GM19328 (cell line): Measurements from ENCODE around the gene YKT6.

Experiments
- ATAC-seq: cut with Tn5 transposase; IDR thresholded peaks from one replicate; pipeline ENCODE4 v1.9.1; 2021; ENCODE audit warnings: mild to moderate bottlenecking, moderate library complexity; ENCODE audit not compliant: unreplicated experiment

YKT6 gene

DNA sequence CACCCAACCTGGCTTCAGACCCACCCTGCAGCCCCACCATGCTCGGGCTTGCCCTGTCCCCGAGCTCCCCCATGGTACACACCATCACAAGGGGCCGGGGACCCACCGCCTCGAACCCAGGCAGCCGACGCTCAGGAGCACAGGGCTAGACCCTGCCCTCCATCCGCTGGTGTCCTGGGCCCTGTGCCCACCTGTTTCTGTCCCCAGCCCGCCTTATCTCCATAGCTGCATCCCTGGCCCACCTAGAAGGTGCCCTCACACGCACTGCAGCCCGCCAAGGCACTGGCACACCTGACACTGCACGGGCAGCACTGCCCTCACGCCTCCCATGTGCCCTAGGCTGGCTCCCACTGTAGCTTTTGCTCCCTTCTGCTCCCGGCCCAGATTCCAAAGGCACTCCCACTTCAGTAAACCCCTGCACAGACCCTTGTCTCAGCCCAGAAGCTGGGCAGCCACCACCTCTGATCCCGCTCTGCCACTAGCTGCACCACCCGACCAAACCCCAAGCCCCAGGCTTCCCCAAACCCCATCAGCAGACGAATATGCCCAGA, 17.1 kb downstream of the YKT6 start:
- ATAC-seq = no peak

- no peak for ATAC-seq
Observed at GRCh38 chr7:44218418-44219201, 17.8 kb downstream of the YKT6 start.

DNA sequence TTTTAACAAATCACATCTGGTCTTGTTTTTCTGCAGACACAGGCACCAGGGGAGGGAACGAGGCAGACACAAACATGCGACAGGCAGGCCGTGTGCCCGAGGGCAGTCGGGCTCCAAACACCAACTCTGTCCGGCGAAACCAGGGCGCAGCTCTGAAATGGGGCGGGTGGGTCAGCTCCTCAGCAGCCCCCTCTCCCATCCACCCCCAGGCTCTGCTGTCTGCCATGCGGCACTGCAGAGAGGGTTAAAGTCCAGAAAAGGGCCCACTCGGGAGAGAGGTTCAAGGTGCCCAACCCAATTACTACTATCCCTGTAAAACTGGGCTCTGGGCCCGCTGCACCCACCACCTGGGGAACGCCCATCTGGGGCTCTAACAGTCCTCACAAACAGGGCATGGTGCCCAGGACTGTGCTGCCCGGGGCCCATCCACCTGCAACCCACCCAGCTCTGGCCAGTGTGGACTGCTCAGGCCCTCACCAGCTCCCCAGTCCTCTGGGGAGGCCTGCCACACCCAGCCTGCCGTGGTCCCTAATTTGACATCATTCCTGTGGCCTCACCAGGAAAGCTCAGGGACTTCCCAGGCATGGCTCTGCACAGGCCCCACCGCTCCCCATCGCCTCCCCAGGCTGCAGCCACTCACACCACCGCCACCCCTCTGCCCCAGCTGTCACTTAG, 18.7 kb downstream of the YKT6 start:
- no peak for ATAC-seq

GRCh38 chr7:44220046-44220357, 19.2 kb downstream of the YKT6 start:
- no peak for ATAC-seq

- ATAC-seq = no peak
Observed at GRCh38 chr7:44220358-44221112, 19.8 kb downstream of the YKT6 start.

- no peak for ATAC-seq
Observed at GRCh38 chr7:44221231-44221791, 20.5 kb downstream of the YKT6 start.

DNA sequence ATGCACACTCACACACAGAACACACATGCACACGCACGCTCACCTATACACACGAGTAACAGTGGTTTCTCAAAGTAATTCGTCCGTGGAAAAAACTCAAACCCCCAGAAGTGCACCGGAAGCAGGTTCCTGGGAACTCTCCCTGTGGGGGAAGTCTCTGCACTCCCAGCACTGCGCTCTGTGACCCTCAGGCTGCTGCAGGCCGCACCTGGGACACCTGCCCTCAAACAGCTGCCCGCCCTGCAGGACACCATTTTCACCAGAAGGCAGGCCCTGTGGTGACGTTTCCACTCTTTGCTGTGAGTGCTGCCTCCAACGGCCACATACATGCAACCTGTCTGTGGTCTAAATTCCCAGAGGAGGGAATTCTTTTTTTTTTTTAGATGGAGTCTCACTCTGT, 21.3 kb downstream of the YKT6 start:
- no peak for ATAC-seq

DNA sequence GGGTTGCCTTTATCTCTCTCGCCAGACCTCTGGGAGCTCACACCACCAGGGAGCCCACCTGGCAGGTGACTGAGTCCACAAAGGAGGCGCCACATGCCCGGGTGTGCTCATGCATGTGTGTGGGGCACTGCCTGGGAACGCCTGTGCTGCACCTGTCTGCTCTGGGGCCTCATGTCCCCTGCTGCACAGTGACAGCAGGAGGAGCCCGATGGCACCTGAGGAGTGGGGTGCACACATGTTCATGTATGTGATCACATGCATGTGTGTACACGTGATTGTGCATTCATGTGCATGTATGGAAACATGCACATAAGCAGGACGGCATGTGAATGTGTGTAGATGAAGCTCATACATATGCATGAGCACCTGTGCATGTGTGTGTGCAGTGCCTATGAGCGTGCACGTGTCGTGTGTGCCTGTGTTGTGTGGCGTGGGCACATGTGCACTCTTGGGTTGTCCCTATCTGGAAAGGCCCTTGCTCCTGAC, 22.0 kb downstream of the YKT6 start:
- no peak for ATAC-seq

GRCh38 chr7:44223362-44224079, 22.7 kb downstream of the YKT6 start:
- ATAC-seq = no peak

DNA sequence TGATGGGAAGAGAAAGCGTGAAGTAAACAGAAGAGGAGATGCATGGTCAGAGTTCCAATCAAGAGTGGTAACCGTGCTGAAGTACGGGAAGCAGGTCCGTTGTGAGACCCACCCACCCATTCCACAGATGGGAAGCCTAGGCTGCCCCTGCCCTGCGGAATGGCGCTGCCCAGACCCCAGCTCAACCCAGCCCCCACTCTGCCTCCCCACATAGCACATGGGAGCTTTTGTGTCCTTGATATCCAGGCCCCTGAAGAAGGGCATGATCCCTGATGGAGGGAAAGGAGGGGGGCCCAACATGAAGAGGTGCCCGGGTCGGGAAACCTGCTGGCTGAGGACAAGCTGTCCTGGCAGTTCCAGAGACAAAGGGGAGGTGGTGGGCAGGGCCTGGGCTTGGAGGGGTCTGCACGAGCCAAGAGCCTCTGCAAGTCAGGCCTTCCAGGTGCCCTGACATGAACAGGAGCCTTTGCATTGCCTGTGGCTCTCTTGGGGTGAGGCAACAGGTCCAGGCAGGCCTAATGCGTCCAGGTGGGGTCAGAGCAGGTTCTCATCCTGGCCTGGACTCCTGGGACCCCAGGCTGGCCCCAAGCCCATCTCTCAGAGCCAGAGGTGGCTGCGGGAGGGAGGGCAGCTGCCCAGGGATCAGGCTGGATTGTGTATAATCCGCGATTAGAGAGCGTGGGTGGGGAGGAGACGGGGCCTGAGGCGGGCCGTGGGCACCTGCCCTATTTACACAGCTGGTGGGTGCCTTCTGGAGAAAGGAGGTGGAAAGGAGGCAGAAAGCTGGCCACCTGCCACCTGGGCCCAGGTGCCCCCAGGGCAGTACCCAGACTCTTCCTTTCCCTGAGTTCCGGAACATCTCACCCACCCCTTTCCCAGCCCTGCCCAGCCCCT, 23.5 kb downstream of the YKT6 start:
- ATAC-seq = no peak

DNA sequence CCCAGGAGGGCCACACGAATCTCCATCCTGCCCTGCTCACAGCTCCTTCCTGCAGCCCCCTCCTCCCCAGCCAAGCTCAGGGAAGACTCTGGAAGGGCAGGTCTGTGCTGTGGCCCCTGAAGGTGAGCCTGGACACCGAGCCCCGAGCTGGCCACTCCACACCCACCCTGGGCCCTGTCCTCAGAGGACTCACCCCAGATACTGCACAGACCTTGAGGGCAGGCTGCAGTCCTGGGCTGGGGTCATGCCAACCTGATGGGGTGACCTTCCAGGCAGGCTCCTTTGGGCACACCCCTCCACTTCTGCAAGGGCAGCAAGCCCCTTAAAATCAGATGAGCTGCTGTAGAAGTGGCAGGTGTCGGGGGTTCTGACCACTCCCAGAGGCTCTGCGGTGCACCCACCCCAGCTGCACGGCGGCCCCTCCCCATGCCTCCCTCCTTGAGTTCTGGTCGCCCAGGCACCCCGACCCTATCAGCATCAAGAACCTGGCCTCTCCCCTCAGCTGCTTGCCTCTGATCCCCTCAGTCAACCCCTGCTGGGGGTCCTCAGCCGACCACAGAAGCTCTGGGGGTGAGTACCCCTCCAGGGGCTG, 24.3 kb downstream of the YKT6 start:
- no peak for ATAC-seq

DNA sequence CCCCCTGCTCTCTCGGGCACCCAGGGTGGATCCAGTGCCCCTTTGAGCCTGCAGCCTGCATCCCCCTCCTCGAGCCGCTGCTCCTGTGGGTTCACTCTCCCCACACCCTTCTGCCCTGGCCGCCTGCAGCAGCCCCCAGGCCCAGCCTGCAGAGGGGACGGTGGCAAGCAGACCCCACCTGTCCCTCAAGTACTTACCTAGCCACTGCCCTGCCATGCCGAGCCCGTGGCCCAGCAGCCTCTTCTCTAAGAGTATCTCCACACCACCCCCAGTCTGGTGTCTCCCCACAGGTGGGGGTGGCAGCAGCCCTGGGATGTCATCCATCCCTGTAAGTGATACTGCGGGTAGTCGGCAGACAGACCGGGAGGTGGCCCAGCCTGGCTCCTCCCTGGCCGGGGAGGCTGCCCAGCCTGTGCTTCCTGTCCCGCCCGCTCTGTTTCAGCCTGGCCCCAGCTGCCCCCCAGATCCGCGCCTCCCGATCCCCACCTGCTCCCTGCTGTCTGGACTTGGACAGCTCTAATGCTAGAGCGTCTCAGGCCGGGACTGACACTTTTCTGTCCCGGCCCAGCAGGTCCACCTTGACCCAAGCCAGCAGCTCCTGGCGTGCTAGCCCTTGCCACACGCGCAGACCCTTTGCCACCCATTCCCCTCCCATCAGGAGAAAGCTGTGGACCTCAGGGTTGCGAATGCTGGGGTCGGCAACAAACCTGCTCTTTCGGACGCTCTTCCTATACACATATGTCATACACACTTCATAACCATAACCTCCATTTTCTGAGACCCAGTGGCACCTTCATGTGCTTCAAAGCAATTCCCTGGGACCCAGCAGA, 25.0 kb downstream of the YKT6 start:
- ATAC-seq = no peak

GRCh38 chr7:44226396-44226753, 25.6 kb downstream of the YKT6 start:
- no peak for ATAC-seq

DNA sequence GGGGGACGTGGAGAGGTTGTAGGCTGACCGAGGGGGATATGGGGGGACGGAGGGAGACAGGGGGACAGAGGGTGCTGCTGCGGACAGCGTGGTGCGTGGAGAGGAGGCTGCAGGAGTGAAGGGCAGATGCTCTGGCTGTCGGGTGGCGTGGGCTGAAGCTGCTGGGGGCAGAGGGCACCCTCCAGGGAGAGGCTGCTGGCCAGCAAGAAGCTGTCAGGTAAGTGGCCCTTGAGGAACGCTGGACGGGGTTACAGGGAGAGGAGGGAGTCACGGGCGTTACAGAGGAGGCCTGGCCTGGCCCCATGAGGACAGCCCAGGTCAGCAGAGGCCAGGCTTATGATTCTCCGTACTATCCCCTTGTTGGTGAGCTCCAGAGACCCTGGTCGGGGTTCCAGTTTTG, 27.1 kb downstream of the YKT6 start:
- no peak for ATAC-seq

- no peak for ATAC-seq
Observed at GRCh38 chr7:44228571-44229350, 28.0 kb downstream of the YKT6 start.

DNA sequence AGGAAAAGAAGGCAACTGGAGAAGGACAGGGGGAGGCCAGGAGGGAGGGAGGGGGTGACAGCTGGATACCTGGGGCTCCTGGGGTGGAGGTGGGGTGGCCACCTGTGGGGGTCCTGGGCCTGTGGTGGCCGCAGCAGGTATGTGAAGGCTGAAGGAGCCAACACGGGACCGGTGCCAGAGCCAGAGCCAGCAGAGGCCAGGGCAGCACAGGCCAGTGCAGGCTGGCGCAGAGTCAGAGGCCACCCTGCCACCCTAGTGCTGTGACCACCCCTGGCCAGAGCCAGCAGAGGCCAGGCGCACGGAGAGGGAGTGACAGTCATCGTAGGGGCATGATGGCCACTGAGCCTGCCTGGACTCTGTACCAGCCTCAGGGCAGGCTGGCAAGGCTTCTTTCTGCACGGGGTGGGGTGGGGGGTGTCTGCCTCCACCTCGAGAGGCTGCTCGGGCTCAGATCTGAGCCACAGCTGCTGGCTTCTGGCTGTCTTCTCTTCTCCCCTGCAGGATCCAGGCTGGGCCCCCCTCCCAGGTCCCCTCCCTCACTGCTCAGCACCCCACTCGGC, 28.8 kb downstream of the YKT6 start:
- no peak for ATAC-seq

- ATAC-seq = no peak
Observed at GRCh38 chr7:44230286-44230685, 29.5 kb downstream of the YKT6 start.
